Caki2 (cell line): ENCODE data around the gene PROK1. TPM values are rescaled to one million over a fixed set of nuclear protein-coding genes. Genes with fewer than 3 reads are reported as not detected.

Experiments
- DNase-seq: peaks from one replicate; pipeline ENCODE4 v3.0.0-alpha.2; 2015; ENCODE audit warnings: low read depth
- in situ Hi-C: cut with HindIII; loops from 2 replicates; pipeline ENCODE4 v1.10.0; 2016; ENCODE audit warnings: low sequenced_read_pairs, low pct_unique_long_range_greater_than_20kb, mixed read lengths
- total RNA-seq: library from RNA; depleted of rRNA; stranded (reverse); fragments of >200 nt; shearing (Covaris generic); gene quantifications from 2 replicates; pipeline ENCODE4 v1.2.3, GENCODE V29; 2014; ENCODE audit warnings: low replicate concordance

Gene PROK1
- total RNA-seq, 1 experiment from 2014 or later = not detected

- in situ Hi-C loops = no loop called here
Observed at GRCh38 chr1:110478886-110479285, 27.9 kb downstream of the PROK1 start.

GRCh38 chr1:110480356-110481096 is 29.6 kb downstream of the PROK1 start:
- in situ Hi-C loops = no loop called here
- DNase-seq = no peak

More at GRCh38 chr1:110478886-110479285, 27.9 kb downstream of the PROK1 start:
- no peak for DNase-seq

- in situ Hi-C loops = no loop called here
Observed at GRCh38 chr1:110481968-110482623, 31.1 kb downstream of the PROK1 start.

GRCh38 chr1:110482662-110483307 is 31.8 kb downstream of the PROK1 start:
- in situ Hi-C loops = no loop called here
- DNase-seq = no peak

More at GRCh38 chr1:110481968-110482623, 31.1 kb downstream of the PROK1 start:
- no peak for DNase-seq

- in situ Hi-C loops = no loop called here
- DNase-seq = no peak
Observed at GRCh38 chr1:110483308-110483685, 32.3 kb downstream of the PROK1 start.

GRCh38 chr1:110484801-110485200 is 33.9 kb downstream of the PROK1 start:
- in situ Hi-C loops = no loop called here
- no peak for DNase-seq

GRCh38 chr1:110485725-110486124 is 34.8 kb downstream of the PROK1 start:
- DNase-seq = no peak
- in situ Hi-C loops = no loop called here

GRCh38 chr1:110487726-110488125 is 36.8 kb downstream of the PROK1 start:
- in situ Hi-C loops = no loop called here
- DNase-seq = no peak

GRCh38 chr1:110488161-110488560 is 37.2 kb downstream of the PROK1 start:
- no peak for DNase-seq
- in situ Hi-C loops = no loop called here

GRCh38 chr1:110488867-110489266 is 37.9 kb downstream of the PROK1 start:
- no peak for DNase-seq
- in situ Hi-C loops = no loop called here

GRCh38 chr1:110489406-110489805 is 38.5 kb downstream of the PROK1 start:
- in situ Hi-C loops = no loop called here
- no peak for DNase-seq

GRCh38 chr1:110489973-110490542 is 39.1 kb downstream of the PROK1 start:
- in situ Hi-C loops = no loop called here
- no peak for DNase-seq

- DNase-seq = no peak
- in situ Hi-C loops = no loop called here
Observed at GRCh38 chr1:110490791-110491451, 40.0 kb downstream of the PROK1 start.

GRCh38 chr1:110492573-110492972 is 41.6 kb downstream of the PROK1 start:
- DNase-seq = no peak
- in situ Hi-C loops = no loop called here

GRCh38 chr1:110493059-110493699 is 42.2 kb downstream of the PROK1 start:
- DNase-seq = no peak
- in situ Hi-C loops = no loop called here

GRCh38 chr1:110494036-110494435 is 43.1 kb downstream of the PROK1 start:
- in situ Hi-C loops = no loop called here
- no peak for DNase-seq

GRCh38 chr1:110494522-110495406 is 43.8 kb downstream of the PROK1 start:
- in situ Hi-C loops = no loop called here
- DNase-seq = no peak
